ENCODE measurements around the gene RAP2C.
"Not testable (repeated sequence)": the region's sequence is repeated elsewhere in the genome, so short reads cannot be mapped to it uniquely, and the experiment has no call there.

RAP2C gene

DNA sequence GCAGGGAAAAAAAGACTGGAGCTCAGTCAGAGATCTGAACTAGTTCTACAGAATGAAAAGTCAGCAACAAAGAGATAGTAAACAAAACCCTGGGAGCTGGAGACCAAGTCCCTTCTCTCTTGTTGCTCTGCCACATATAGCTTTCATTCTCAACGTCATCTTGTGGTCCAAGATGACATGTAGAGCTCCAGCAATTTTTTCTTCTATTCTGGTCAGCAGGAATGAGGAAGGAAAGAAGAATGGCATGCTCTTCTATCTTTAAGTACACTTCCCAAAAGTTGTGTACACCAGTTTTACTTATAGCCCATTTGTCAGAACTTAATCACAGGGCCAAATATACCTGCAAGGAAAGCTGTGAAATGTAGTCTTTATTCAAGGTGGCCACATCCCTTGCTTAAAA is 45.6 kb downstream of the RAP2C start:
- H3K27me3 Mint-ChIP-seq, result no peaks in the 10 kb centered on the region
- H3K9me3 Mint-ChIP-seq, result no peaks in the 10 kb centered on the region
- ATAC-seq (no peak), DNase-seq (no peak)
- H3K36me3 Mint-ChIP-seq (ENCODE audit: low read depth), result no peaks in the 10 kb centered on the region
- no peak overlapping the region for H3K4me3 Mint-ChIP-seq
- H3K27ac Mint-ChIP-seq, result no peak overlapping the region
- H3K4me1 Mint-ChIP-seq, result no peaks in the 10 kb centered on the region

GRCh38 chrX:132171881-132172280 is 47.4 kb downstream of the RAP2C start:
- Mint-ChIP-seq H3K27ac (no peak overlapping the region), H3K4me3 (no peak overlapping the region), H3K9me3 (no peaks in the 10 kb centered on the region), H3K4me1 (no peaks in the 10 kb centered on the region), H3K27me3 (no peaks in the 10 kb centered on the region), H3K36me3 (ENCODE audit: low read depth) (no peaks in the 10 kb centered on the region)
- no peak for DNase-seq
- ATAC-seq, result no peak

- H3K36me3 Mint-ChIP-seq (ENCODE audit: low read depth), result no peaks in the 10 kb centered on the region
- H3K27ac Mint-ChIP-seq, result no peak overlapping the region
- no peak overlapping the region for H3K4me3 Mint-ChIP-seq
Measured at GRCh38 chrX:132171478-132171877, 47.8 kb downstream of the RAP2C start.

DNA sequence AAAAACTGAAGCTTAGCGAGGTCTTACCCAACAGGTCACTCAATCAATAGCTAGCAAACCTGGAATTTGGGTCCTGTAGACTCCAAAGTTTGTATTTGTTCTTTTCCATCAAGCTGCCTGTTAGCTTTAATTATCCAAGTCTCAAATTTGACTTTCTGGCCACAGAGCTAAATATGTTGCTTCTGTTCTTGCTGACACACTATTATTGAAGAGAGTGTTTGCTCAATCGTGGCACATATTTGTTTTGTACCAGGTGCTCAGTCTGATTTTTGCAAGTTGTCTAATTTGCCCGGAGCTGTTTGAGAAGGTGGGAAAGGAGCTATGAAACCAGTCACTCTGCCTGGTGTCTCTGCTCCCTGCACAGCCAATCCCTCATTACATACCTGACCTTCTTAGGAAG is 49.7 kb downstream of the RAP2C start:
- ATAC-seq (no peak), DNase-seq (no peak)
- no peaks in the 10 kb centered on the region for H3K9me3 Mint-ChIP-seq
- no peak overlapping the region for H3K4me3 Mint-ChIP-seq
- H3K27me3 Mint-ChIP-seq, result no peaks in the 10 kb centered on the region
- H3K4me1 Mint-ChIP-seq, result no peaks in the 10 kb centered on the region
- no peaks in the 10 kb centered on the region for H3K36me3 Mint-ChIP-seq (ENCODE audit: low read depth)
- no peak overlapping the region for H3K27ac Mint-ChIP-seq

More at GRCh38 chrX:132171478-132171877, 47.8 kb downstream of the RAP2C start:
- Mint-ChIP-seq H3K27me3 (no peaks in the 10 kb centered on the region), H3K9me3 (no peaks in the 10 kb centered on the region), H3K4me1 (no peaks in the 10 kb centered on the region)
- ATAC-seq (no peak), DNase-seq (no peak)

- H3K27me3 Mint-ChIP-seq, result no peaks in the 10 kb centered on the region
- no peak overlapping the region for H3K27ac Mint-ChIP-seq
- ATAC-seq (no peak), DNase-seq (no peak)
- H3K4me1 Mint-ChIP-seq, result no peaks in the 10 kb centered on the region
- no peak overlapping the region for H3K4me3 Mint-ChIP-seq
- no peaks in the 10 kb centered on the region for H3K9me3 Mint-ChIP-seq
- no peaks in the 10 kb centered on the region for H3K36me3 Mint-ChIP-seq (ENCODE audit: low read depth)
Measured at GRCh38 chrX:132165651-132166050, 53.6 kb downstream of the RAP2C start.

GRCh38 chrX:132165005-132165404 is 54.2 kb downstream of the RAP2C start:
- Mint-ChIP-seq H3K4me1 (no peaks in the 10 kb centered on the region), H3K27me3 (no peaks in the 10 kb centered on the region), H3K27ac (no peak overlapping the region), H3K4me3 (no peak overlapping the region), H3K36me3 (ENCODE audit: low read depth) (no peaks in the 10 kb centered on the region), H3K9me3 (no peaks in the 10 kb centered on the region)
- DNase-seq (no peak), ATAC-seq (no peak)

DNA sequence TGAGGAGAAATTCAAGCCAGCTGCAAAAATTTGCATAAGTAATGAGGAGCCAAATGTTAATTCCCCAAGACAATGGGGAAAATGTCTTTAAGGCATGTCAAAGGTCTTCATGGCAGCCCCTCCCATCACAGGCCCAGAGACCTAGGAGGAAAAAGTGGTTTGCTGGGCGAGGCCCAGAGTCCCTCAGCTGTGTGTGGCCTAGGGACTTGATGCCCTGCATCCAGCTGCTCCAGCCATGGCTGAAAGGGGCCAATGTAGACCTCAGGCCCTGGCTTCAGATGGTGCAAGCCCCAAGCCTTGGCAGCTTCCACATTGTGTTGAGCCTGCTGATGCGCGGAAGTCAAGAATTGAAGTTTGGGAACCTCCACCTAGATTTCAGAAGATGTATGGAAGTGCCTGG is 56.2 kb downstream of the RAP2C start:
- H3K9me3 Mint-ChIP-seq; H3K27me3 Mint-ChIP-seq; DNase-seq; H3K36me3 Mint-ChIP-seq (ENCODE audit: low read depth); ATAC-seq; H3K4me1 Mint-ChIP-seq; H3K4me3 Mint-ChIP-seq; H3K27ac Mint-ChIP-seq: not testable (repeated sequence)

DNA sequence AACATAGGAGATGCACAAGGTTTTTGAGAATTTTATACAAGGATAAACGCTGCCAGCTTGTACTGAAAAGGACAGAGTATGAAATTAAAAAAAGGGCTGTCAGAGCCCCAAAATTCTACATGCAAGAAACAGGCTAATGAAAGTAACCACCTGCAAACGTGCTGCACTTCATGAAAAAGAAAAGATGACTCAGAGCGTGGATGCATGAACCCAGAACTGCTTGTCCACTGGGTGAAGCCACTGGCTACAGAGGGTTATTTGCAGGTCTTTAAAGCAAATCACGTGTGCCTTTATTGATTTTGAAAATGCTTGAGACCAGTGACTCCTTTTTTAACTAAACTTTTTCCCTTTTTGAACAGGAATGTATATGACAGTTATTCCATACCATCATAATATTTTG is 66.1 kb downstream of the RAP2C start:
- H3K4me3 Mint-ChIP-seq, result no peak overlapping the region
- DNase-seq (no peak), ATAC-seq (no peak)
- H3K9me3 Mint-ChIP-seq, result no peaks in the 10 kb centered on the region
- H3K27me3 Mint-ChIP-seq, result no peaks in the 10 kb centered on the region
- no peaks in the 10 kb centered on the region for H3K36me3 Mint-ChIP-seq (ENCODE audit: low read depth)
- no peaks in the 10 kb centered on the region for H3K4me1 Mint-ChIP-seq
- H3K27ac Mint-ChIP-seq, result no peak overlapping the region

Measured in activated naive CD8-positive, alpha-beta T cell treated with anti-CD3 and anti-CD28 coated beads, Interleukin-2, amount 50 U/mL, for 24 hours (primary cell).